Progenitor cell of endocrine pancreas (in vitro differentiated cells): ENCODE data around the gene NCKIPSD. TPM values are rescaled to one million over a fixed set of nuclear protein-coding genes. Genes with fewer than 3 reads are reported as not detected.
A peak's percentile ranks its signal among the peaks of the same experiment; 100 is the strongest.

Source experiments
- DNase-seq: peaks from one replicate; pipeline ENCODE4 v3.0.0; 2021; ENCODE audit warnings: low spot score; ENCODE audit not compliant: unreplicated experiment
- H3K27ac Mint-ChIP-seq: 2 replicates; pipeline ENCODE4 v1.8.0; 2021; ENCODE audit warnings: mild to moderate bottlenecking, moderate library complexity, mixed read lengths
- H3K27me3 Mint-ChIP-seq: 2 replicates; pipeline ENCODE4 v1.8.0; 2021; ENCODE audit warnings: mixed read lengths
- H3K36me3 Mint-ChIP-seq: 2 replicates; pipeline ENCODE4 v1.8.0; 2022; ENCODE audit warnings: mixed read lengths; ENCODE audit not compliant: insufficient read depth
- H3K4me1 Mint-ChIP-seq: 2 replicates; pipeline ENCODE4 v1.8.0; 2021; ENCODE audit warnings: low read depth, mixed read lengths
- H3K4me3 Mint-ChIP-seq: 2 replicates; pipeline ENCODE4 v1.8.0; 2021; ENCODE audit warnings: low read depth, mild to moderate bottlenecking, moderate library complexity, mixed read lengths
- H3K9me3 Mint-ChIP-seq: 2 replicates; pipeline ENCODE4 v1.8.0; 2021; ENCODE audit warnings: low read depth, mixed read lengths
- CTCF ChIP-seq: fragments of 200-600 bp; sonication (generic); IDR thresholded peaks from one replicate; pipeline ENCODE4 v1.5.0; 2021; ENCODE audit warnings: antibody characterized with exemption, mild to moderate bottlenecking; ENCODE audit not compliant: unreplicated experiment
- total RNA-seq: library from RNA; stranded (reverse); gene quantifications from 2 replicates; pipeline ENCODE4 v1.2.1, GENCODE V29; 2021

Gene NCKIPSD
- total RNA-seq, 1 donor from 2014 or later, result 32.0 TPM

- Mint-ChIP-seq H3K4me1 (peaks cover 15% of the 10 kb centered on the region), H3K27me3 (peaks cover 12% of the 10 kb centered on the region), H3K4me3 (peak overlapping the region; percentile 74), H3K36me3 (peaks cover 8% of the 10 kb centered on the region), H3K9me3 (no peaks in the 10 kb centered on the region), H3K27ac (no peak overlapping the region)
- no peak for DNase-seq
- TF ChIP-seq CTCF, result no peak
Observed at GRCh38 chr3:48634661-48635221, 51.0 kb downstream of the NCKIPSD start.

- no peak for DNase-seq
- peaks cover 10% of the 10 kb centered on the region for H3K36me3 Mint-ChIP-seq
- peaks cover 15% of the 10 kb centered on the region for H3K4me1 Mint-ChIP-seq
- no peak overlapping the region for H3K27ac Mint-ChIP-seq
- H3K4me3 Mint-ChIP-seq, result peak overlapping the region; percentile 74
- no peaks in the 10 kb centered on the region for H3K9me3 Mint-ChIP-seq
- no peak for TF ChIP-seq CTCF
- H3K27me3 Mint-ChIP-seq, result peaks cover 9% of the 10 kb centered on the region
Observed at GRCh38 chr3:48633743-48634142, 52.0 kb downstream of the NCKIPSD start.

- Mint-ChIP-seq H3K9me3 (no peaks in the 10 kb centered on the region), H3K27ac (no peak overlapping the region), H3K36me3 (peaks cover 9% of the 10 kb centered on the region), H3K27me3 (peaks cover 9% of the 10 kb centered on the region), H3K4me3 (no peak overlapping the region), H3K4me1 (peaks cover 15% of the 10 kb centered on the region)
- DNase-seq, result no peak
- no peak for TF ChIP-seq CTCF
Observed at GRCh38 chr3:48633256-48633655, 52.5 kb downstream of the NCKIPSD start.

- Mint-ChIP-seq H3K27ac (no peak overlapping the region), H3K4me1 (peaks cover 11% of the 10 kb centered on the region), H3K36me3 (peaks cover 14% of the 10 kb centered on the region), H3K9me3 (no peaks in the 10 kb centered on the region), H3K27me3 (peaks cover 6% of the 10 kb centered on the region), H3K4me3 (no peak overlapping the region)
- no peak for DNase-seq
- TF ChIP-seq CTCF, result no peak
Observed at GRCh38 chr3:48631516-48632448, 53.9 kb downstream of the NCKIPSD start.

GRCh38 chr3:48630833-48631232 is 54.9 kb downstream of the NCKIPSD start:
- H3K27me3 Mint-ChIP-seq, result peaks cover 6% of the 10 kb centered on the region
- H3K4me3 Mint-ChIP-seq, result no peak overlapping the region
- H3K9me3 Mint-ChIP-seq, result no peaks in the 10 kb centered on the region
- H3K36me3 Mint-ChIP-seq, result peaks cover 14% of the 10 kb centered on the region
- H3K4me1 Mint-ChIP-seq, result peaks cover 6% of the 10 kb centered on the region
- no peak for DNase-seq
- H3K27ac Mint-ChIP-seq, result no peak overlapping the region
- TF ChIP-seq CTCF, result no peak
